Kidney epithelial cell (primary cell): ENCODE results near the gene LEF1. TPM values are rescaled to one million over a fixed set of nuclear protein-coding genes. Genes with fewer than 3 reads are reported as not detected.
"Not testable (repeated sequence)": the region's sequence is repeated elsewhere in the genome, so short reads cannot be mapped to it uniquely, and the experiment has no call there.

Experiments
- DNase-seq: peaks from one replicate; pipeline ENCODE4 v3.0.0-alpha.2; 2010; ENCODE audit warnings: low read depth
- H3K27me3 ChIP-seq: 2 replicates; pipeline ENCODE4 v1.6.0; 2011; ENCODE audit warnings: low read length; ENCODE audit not compliant: control insufficient read depth, insufficient read depth
- H3K36me3 ChIP-seq: 2 replicates; pipeline ENCODE4 v1.5.1; 2011; ENCODE audit warnings: low read length; ENCODE audit not compliant: control insufficient read depth, insufficient read depth
- H3K4me3 ChIP-seq: 2 replicates; pipeline ENCODE4 v1.5.1; 2011; ENCODE audit warnings: low read depth, mild to moderate bottlenecking, control low read depth, low read length
- total RNA-seq: library from RNA; depleted of rRNA; stranded (reverse); fragments of >200 nt; gene quantifications from 2 replicates; pipeline ENCODE4 v1.2.3, GENCODE V29; 2015
- TF ChIP-seq, protein P1 (sequence below): IDR thresholded peaks from 2 replicates; pipeline ENCODE4 v1.5.1; 2011; ENCODE audit warnings: mild to moderate bottlenecking, moderate library complexity, low read length, control low read depth, inconsistent platforms; ENCODE audit not compliant: insufficient read depth, poor library complexity, severe bottlenecking

LEF1 gene
- total RNA-seq, 1 donor from 2014 or later, result 13.2 TPM

DNA sequence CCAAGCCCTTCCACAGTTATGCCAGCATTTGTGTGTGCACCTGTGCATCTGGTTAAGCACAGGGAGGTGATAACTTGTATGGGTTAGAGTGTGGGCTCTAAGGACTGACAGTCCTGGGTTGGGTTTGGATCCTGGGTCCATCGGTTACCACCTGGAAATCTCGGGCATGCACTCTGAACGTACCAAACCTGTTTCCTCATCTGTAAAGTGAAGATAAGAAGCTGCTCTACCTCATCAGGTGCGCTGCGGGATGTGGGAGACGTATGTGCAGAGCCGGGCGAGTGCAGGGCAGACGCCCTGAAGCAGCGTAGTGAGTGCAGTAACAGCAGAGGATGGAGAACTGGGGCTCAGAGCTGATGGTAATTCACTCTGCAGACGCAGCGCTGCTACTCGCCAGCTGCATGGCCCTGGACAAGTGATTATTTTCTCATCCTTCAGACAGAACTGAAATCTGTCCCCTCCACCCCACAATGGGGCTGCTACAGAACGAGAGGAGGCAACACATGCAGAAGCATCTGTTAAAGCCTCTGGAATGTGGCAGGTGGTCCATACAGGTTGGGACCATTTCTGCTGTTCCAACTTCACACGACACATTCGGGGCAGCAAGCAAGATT is 114.6 kb downstream of the LEF1 start:
- Histone ChIP-seq H3K36me3 (no peaks in the 10 kb centered on the region), H3K4me3 (no peak overlapping the region), H3K27me3 (no peaks in the 10 kb centered on the region)
- DNase-seq, result no peak
- TF ChIP-seq, protein P1, sequence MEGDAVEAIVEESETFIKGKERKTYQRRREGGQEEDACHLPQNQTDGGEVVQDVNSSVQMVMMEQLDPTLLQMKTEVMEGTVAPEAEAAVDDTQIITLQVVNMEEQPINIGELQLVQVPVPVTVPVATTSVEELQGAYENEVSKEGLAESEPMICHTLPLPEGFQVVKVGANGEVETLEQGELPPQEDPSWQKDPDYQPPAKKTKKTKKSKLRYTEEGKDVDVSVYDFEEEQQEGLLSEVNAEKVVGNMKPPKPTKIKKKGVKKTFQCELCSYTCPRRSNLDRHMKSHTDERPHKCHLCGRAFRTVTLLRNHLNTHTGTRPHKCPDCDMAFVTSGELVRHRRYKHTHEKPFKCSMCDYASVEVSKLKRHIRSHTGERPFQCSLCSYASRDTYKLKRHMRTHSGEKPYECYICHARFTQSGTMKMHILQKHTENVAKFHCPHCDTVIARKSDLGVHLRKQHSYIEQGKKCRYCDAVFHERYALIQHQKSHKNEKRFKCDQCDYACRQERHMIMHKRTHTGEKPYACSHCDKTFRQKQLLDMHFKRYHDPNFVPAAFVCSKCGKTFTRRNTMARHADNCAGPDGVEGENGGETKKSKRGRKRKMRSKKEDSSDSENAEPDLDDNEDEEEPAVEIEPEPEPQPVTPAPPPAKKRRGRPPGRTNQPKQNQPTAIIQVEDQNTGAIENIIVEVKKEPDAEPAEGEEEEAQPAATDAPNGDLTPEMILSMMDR, result no peak

GRCh38 chr4:108053251-108053711 is 115.5 kb downstream of the LEF1 start:
- DNase-seq, result no peak
- H3K36me3 ChIP-seq, result no peaks in the 10 kb centered on the region
- TF ChIP-seq, protein P1, result no peak
- H3K27me3 ChIP-seq, result no peaks in the 10 kb centered on the region
- H3K4me3 ChIP-seq, result no peak overlapping the region

DNA sequence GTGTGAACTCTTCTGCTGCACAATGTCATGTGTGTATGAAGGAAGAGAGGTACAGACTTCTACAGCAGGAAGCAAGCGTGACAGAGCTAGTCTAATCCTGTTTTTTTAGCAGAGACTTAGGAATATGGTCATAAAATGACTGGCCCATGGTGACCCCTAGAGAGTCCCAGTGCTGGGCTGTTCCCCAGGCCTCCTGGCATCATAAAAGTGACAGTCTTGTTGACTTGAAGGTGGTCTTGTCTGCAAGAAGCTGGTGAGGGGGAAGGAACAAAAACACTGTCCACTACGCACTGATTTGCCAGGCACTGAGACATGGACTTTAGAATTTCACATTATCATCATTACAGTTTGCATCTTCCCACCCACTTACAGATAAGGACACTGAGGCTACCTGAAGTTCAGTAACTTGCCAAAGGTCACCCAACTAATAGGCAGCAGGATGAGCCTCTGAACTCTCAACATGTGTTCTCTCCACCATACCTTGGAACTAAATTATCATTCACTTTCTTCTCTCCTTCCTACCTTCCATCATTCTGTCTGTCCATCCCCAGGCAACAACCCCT is 116.1 kb downstream of the LEF1 start:
- Histone ChIP-seq H3K4me3 (no peak overlapping the region), H3K36me3 (no peaks in the 10 kb centered on the region), H3K27me3 (no peaks in the 10 kb centered on the region)
- TF ChIP-seq, protein P1, result no peak
- no peak for DNase-seq

DNA sequence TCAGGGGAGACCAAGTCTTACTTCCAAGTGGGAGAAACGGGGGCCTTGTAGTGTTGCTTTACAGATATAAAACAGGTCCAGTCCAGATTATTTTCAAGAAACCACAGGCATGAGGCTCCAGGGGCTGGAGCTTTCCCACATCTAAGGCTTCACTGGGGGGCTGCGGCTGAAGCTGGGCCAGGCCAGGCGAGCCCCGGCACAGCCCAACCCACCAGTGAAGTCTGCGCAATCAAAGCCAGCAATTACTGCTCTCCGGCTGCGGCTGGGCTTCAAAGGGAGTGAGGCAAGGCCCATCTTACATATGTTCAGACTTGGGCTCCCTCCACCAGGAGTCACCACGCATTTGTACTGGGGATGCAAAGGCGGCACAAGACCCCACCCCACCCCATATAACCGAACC is 117.4 kb downstream of the LEF1 start:
- Histone ChIP-seq H3K27me3 (no peaks in the 10 kb centered on the region), H3K36me3 (no peaks in the 10 kb centered on the region), H3K4me3 (no peak overlapping the region)
- TF ChIP-seq, protein P1, result no peak
- DNase-seq, result no peak

GRCh38 chr4:108050166-108051111 is 118.3 kb downstream of the LEF1 start:
- H3K4me3 ChIP-seq, DNase-seq, H3K36me3 ChIP-seq, H3K27me3 ChIP-seq: not testable (repeated sequence)

- TF ChIP-seq, protein P1, result no peak
- Histone ChIP-seq H3K4me3 (no peak overlapping the region), H3K27me3 (no peaks in the 10 kb centered on the region), H3K36me3 (no peaks in the 10 kb centered on the region)
- DNase-seq, result no peak
Observed at GRCh38 chr4:108049406-108049805, 119.3 kb downstream of the LEF1 start.
